Spinal cord (tissue), 10 donors: ENCODE data around the gene MYBBP1A. TPM values are rescaled to one million over a fixed set of nuclear protein-coding genes. Genes with fewer than 3 reads are reported as not detected.
"Not testable (repeated sequence)": the region's sequence is repeated elsewhere in the genome, so short reads cannot be mapped to it uniquely, and the experiment has no call there.

Experiments used
- DNase-seq, 6 donors: peaks; one replicate each; pipeline versions ENCODE4 v3.0.0 to v3.0.0-alpha.2; 2013 to 2015; ENCODE audit warnings: low spot score in 6 of 6, low read depth in 4 of 6
- H3K27ac ChIP-seq: one replicate; pipeline ENCODE4 v1.5.1; 2013; ENCODE audit warnings: low read depth, low read length, control low read depth
- H3K27me3 ChIP-seq: one replicate; pipeline ENCODE4 v1.6.1; 2013; ENCODE audit warnings: low read length; ENCODE audit not compliant: control insufficient read depth, insufficient read depth
- H3K36me3 ChIP-seq: one replicate; pipeline ENCODE4 v1.6.1; 2013; ENCODE audit warnings: low read length; ENCODE audit not compliant: control insufficient read depth, insufficient read depth
- H3K4me1 ChIP-seq: one replicate; pipeline ENCODE4 v1.6.1; 2013; ENCODE audit warnings: low read length; ENCODE audit not compliant: control insufficient read depth, insufficient read depth
- H3K4me3 ChIP-seq: one replicate; pipeline ENCODE4 v1.5.1; 2013; ENCODE audit warnings: low read depth, low read length, control low read depth
- H3K9me3 ChIP-seq: one replicate; pipeline ENCODE4 v1.6.1; 2013; ENCODE audit warnings: low read length; ENCODE audit not compliant: control insufficient read depth, insufficient read depth
- WGBS: methylation state at CpG from one replicate; pipeline ENCODE4 v1.1.5; 2013; ENCODE audit warnings: missing lambda C conversion rate; ENCODE audit not compliant: insufficient coverage; 5-methylcytosine and 5-hydroxymethylcytosine counted together
- long read RNA-seq, 4 donors: transcript quantifications; one replicate each; lab custom pipeline, GENCODE V29; 2026
- polyA plus RNA-seq, 2 donors: library from polyadenylated mRNA; unstranded; fragments of 120-200 nt; gene quantifications; one replicate each; pipeline ENCODE4 v1.2.1, GENCODE V29; 2013; ENCODE audit not compliant: insufficient read length in 2 of 2
- total RNA-seq, 2 donors: library from RNA; depleted of rRNA in 1 of 2; stranded (reverse); fragments of 120-200 nt in 1 of 2; fragments of >200 nt in 1 of 2; gene quantifications; one replicate each; pipeline versions ENCODE4 v1.2.3 to v1.2.4, GENCODE V29; 2013 to 2014
- donor health status: healthy.

Gene MYBBP1A
- total RNA-seq = 10 to 100 TPM; 19.5 to 30.9 TPM
- 10 to 100 TPM; 36.5 to 38.9 TPM for polyA plus RNA-seq
- long read RNA-seq, donor 1, partial matches to known transcripts = 0 of 1 reads
- long read RNA-seq, donor 1, other reads (novel, unspliced or antisense) = 0 of 1 reads
- long read RNA-seq, donor 2, full-length matches to known transcripts = 5 of 5 reads
- long read RNA-seq, donor 2, partial matches to known transcripts = 0 of 5 reads
- long read RNA-seq, donor 2, other reads (novel, unspliced or antisense) = 0 of 5 reads
- long read RNA-seq, donor 3, partial matches to known transcripts = 0 of 1 reads
- long read RNA-seq, donor 3, other reads (novel, unspliced or antisense) = 0 of 1 reads
- long read RNA-seq, donor 4, partial matches to known transcripts = 0 of 4 reads
- long read RNA-seq, donor 4, other reads (novel, unspliced or antisense) = 0 of 4 reads

GRCh38 chr17:4554997-4555799, at the start of gene MYBBP1A:
TSS of gene MYBBP1A (minus strand) at chr17:4555384. CDS start at chr17:4555324, 60 bp downstream.
- H3K4me3 ChIP-seq = peak within 1 kb of the TSS; percentile 80
- no peaks in the 10 kb centered on the region for H3K9me3 ChIP-seq
- peak within 1 kb of the TSS; percentile 83 for H3K27ac ChIP-seq
- no peaks in the 10 kb centered on the region for H3K27me3 ChIP-seq
- DNase-seq = peak; percentile 83 to 99 (median 94)
- peaks cover 26% of the 10 kb centered on the region for H3K4me1 ChIP-seq
- WGBS = under 1% methylated on average over 67 of the region's 69 CpGs
- H3K36me3 ChIP-seq = peaks cover 37% of the 10 kb centered on the region

- H3K27ac ChIP-seq, H3K27me3 ChIP-seq, H3K36me3 ChIP-seq, DNase-seq, H3K9me3 ChIP-seq, H3K4me3 ChIP-seq: not testable (repeated sequence)
- peaks cover 48% of the 10 kb centered on the region for H3K4me1 ChIP-seq
- WGBS = 89% methylated on average over 6 of the region's 11 CpGs
Measured at GRCh38 chr17:4604736-4605135, 49.6 kb upstream of the MYBBP1A start.

GRCh38 chr17:4604111-4604644, 49.0 kb upstream of the MYBBP1A start:
- Histone ChIP-seq H3K27me3 (no peaks in the 10 kb centered on the region), H3K36me3 (peaks cover 8% of the 10 kb centered on the region), H3K9me3 (no peaks in the 10 kb centered on the region), H3K4me3 (no peak overlapping the region), H3K4me1 (peaks cover 54% of the 10 kb centered on the region), H3K27ac (peak overlapping the region; percentile 25)
- peak in 2 of 6 donors; percentile 86 to 89 for DNase-seq
- 42% methylated on average over 16 of the region's 18 CpGs for WGBS

- no peaks in the 10 kb centered on the region for H3K9me3 ChIP-seq
- H3K27me3 ChIP-seq = no peaks in the 10 kb centered on the region
- no peak overlapping the region for H3K27ac ChIP-seq
- H3K36me3 ChIP-seq = peaks cover 15% of the 10 kb centered on the region
- H3K4me1 ChIP-seq = peaks cover 48% of the 10 kb centered on the region
- no peak overlapping the region for H3K4me3 ChIP-seq
- DNase-seq = no peak
- WGBS = 89% methylated on average over 3 of the region's 5 CpGs
Measured at GRCh38 chr17:4602041-4602440, 46.9 kb upstream of the MYBBP1A start.

GRCh38 chr17:4601326-4601725, 46.1 kb upstream of the MYBBP1A start:
- 75% methylated on average over 2 of the region's 4 CpGs for WGBS
- Histone ChIP-seq H3K36me3 (peaks cover 21% of the 10 kb centered on the region), H3K9me3 (no peaks in the 10 kb centered on the region), H3K4me3 (no peak overlapping the region), H3K27me3 (no peaks in the 10 kb centered on the region), H3K4me1 (peaks cover 45% of the 10 kb centered on the region), H3K27ac (no peak overlapping the region)
- no peak for DNase-seq

GRCh38 chr17:4600563-4600962, 45.4 kb upstream of the MYBBP1A start:
- Histone ChIP-seq H3K36me3 (peaks cover 22% of the 10 kb centered on the region), H3K27me3 (no peaks in the 10 kb centered on the region), H3K4me3 (no peak overlapping the region), H3K27ac (no peak overlapping the region), H3K9me3 (no peaks in the 10 kb centered on the region), H3K4me1 (peaks cover 40% of the 10 kb centered on the region)
- no peak for DNase-seq
- 46% methylated on average over 12 of the region's 13 CpGs for WGBS

GRCh38 chr17:4599505-4600281, 44.5 kb upstream of the MYBBP1A start:
- peak in 2 of 6 donors; percentile 39 to 58 for DNase-seq
- Histone ChIP-seq H3K9me3 (no peaks in the 10 kb centered on the region), H3K4me1 (peaks cover 45% of the 10 kb centered on the region), H3K27me3 (no peaks in the 10 kb centered on the region), H3K4me3 (no peak overlapping the region), H3K36me3 (peaks cover 27% of the 10 kb centered on the region), H3K27ac (peak overlapping the region; percentile 3)
- WGBS = 36% methylated on average over 19 of the region's 25 CpGs

- DNase-seq = no peak
Measured at GRCh38 chr17:4598776-4599504, 43.8 kb upstream of the MYBBP1A start.

More at GRCh38 chr17:4598776-4599504, 43.8 kb upstream of the MYBBP1A start:
- 73% methylated on average over 16 of the region's 20 CpGs for WGBS
- Histone ChIP-seq H3K9me3 (no peaks in the 10 kb centered on the region), H3K36me3 (peaks cover 27% of the 10 kb centered on the region), H3K27me3 (no peaks in the 10 kb centered on the region), H3K4me3 (no peak overlapping the region), H3K27ac (no peak overlapping the region), H3K4me1 (peaks cover 41% of the 10 kb centered on the region)
